Measurements from ENCODE around the gene PLD5. TPM values are rescaled to one million over a fixed set of nuclear protein-coding genes. Genes with fewer than 3 reads are reported as not detected.

The PLD5 gene
- polyA plus RNA-seq, 1 of the 3 experiments (the other 2 are of a cell fraction), result 0.08 TPM

DNA sequence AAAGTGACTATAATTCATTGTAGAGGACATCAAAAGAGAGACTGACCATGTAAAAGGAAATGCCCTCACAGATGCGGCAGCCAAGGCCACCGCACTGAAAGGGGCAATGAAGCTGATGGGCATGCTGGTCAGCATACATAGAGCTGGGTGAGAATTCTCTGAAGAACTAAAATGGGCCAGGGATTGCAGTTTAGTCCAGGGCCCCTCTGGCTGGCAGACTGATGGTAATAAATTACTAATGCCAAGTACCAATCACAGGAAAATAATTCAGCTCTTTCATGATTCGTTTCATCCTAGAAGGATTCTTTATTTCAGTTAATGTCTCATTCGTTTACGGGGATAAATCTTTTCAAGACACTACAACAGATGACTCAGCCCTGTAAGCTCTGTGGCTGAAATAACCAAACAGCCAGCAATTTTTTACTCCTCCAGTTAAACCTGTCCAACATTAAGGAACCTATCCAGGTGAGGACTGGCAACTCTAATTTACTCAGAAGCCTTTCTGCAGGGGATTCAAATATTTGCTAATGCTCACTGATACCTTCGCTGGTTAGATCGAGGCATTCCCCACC lies 468.7 kb downstream of the PLD5 start:
- H3K9me3 ChIP-seq, result no peaks in the 10 kb centered on the region
- no peak overlapping the region for H2AFZ ChIP-seq (ENCODE audit: low read depth)
- H3K4me1 ChIP-seq (ENCODE audit: control insufficient read depth in 1 of 2, insufficient read depth in 2 of 2, low read depth in 1 of 2, low read length in 1 of 2), result no peaks in the 10 kb centered on the region
- H4K20me1 ChIP-seq (ENCODE audit: insufficient read depth), result no peaks in the 10 kb centered on the region
- H3K36me3 ChIP-seq (replicated peaks in 1 of 2; ENCODE audit: control insufficient read depth in 1 of 2, insufficient read depth in 2 of 2, low read length in 1 of 2), result no peaks in the 10 kb centered on the region
- CTCF ChIA-PET, result no interaction called here
- TF ChIP-seq, protein P1, sequence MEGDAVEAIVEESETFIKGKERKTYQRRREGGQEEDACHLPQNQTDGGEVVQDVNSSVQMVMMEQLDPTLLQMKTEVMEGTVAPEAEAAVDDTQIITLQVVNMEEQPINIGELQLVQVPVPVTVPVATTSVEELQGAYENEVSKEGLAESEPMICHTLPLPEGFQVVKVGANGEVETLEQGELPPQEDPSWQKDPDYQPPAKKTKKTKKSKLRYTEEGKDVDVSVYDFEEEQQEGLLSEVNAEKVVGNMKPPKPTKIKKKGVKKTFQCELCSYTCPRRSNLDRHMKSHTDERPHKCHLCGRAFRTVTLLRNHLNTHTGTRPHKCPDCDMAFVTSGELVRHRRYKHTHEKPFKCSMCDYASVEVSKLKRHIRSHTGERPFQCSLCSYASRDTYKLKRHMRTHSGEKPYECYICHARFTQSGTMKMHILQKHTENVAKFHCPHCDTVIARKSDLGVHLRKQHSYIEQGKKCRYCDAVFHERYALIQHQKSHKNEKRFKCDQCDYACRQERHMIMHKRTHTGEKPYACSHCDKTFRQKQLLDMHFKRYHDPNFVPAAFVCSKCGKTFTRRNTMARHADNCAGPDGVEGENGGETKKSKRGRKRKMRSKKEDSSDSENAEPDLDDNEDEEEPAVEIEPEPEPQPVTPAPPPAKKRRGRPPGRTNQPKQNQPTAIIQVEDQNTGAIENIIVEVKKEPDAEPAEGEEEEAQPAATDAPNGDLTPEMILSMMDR (IDR thresholded peaks at IDR 0.05), result no peak
- no peak for TF ChIP-seq CHD2 (IDR thresholded peaks at IDR 0.05; ENCODE audit: low read length, partially characterized antibody)
- TF ChIP-seq YY1 (IDR thresholded peaks at IDR 0.05; ENCODE audit: low read depth), result no peak
- no peak overlapping the region for H3K4me2 ChIP-seq
- no peaks in the 10 kb centered on the region for H3K9me2 ChIP-seq
- POLR2A ChIA-PET, result no interaction called here
- H3K4me3 ChIP-seq (ENCODE audit: low read depth in 2 of 2, low read length in 1 of 2), result no peak overlapping the region
- no peaks in the 10 kb centered on the region for H3F3A ChIP-seq (replicated peaks; ENCODE audit: insufficient read depth)
- 53% methylated on average over 7 of the region's 7 CpGs for WGBS (ENCODE audit: low lambda C conversion rate)
- no peaks in the 10 kb centered on the region for H3K27me3 ChIP-seq (ENCODE audit: insufficient read depth)
- H3K9ac ChIP-seq, result no peak overlapping the region
- no peak for DNase-seq
- no peak overlapping the region for H3K27ac ChIP-seq (ENCODE audit: low read depth in 2 of 2, low read length in 1 of 2)
- H3K79me2 ChIP-seq (ENCODE audit: insufficient read depth), result no peaks in the 10 kb centered on the region

DNA sequence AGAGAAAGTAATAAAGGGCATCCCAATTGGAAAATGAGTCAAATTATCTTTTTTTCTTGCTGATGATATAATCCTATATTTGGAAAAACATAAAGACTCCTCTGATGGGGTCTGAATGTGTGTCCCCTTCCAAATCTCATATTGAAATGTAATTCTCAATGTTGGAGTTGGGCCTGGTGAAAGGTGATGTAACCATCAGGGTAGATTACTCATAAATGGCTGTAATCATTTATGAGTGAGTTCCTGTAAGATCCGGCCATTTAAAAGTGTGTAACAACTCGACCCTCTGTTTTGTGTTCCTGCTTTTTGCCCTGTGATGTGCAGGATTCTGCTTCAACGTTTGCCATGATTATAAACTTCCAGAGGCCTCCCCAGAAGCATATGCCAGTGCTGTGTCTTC lies 481.3 kb downstream of the PLD5 start:
- DNase-seq, result no peak
- CTCF ChIA-PET, result no interaction called here
- POLR2A ChIA-PET, result no interaction called here
- no peaks in the 10 kb centered on the region for H3K27me3 ChIP-seq (ENCODE audit: insufficient read depth)
- H2AFZ ChIP-seq (ENCODE audit: low read depth), result no peak overlapping the region
- H3K27ac ChIP-seq (ENCODE audit: low read depth in 2 of 2, low read length in 1 of 2), result no peak overlapping the region
- no peaks in the 10 kb centered on the region for H3F3A ChIP-seq (replicated peaks; ENCODE audit: insufficient read depth)
- H3K4me1 ChIP-seq (ENCODE audit: control insufficient read depth in 1 of 2, insufficient read depth in 2 of 2, low read depth in 1 of 2, low read length in 1 of 2), result no peaks in the 10 kb centered on the region
- no peaks in the 10 kb centered on the region for H4K20me1 ChIP-seq (ENCODE audit: insufficient read depth)
- no peaks in the 10 kb centered on the region for H3K9me3 ChIP-seq
- H3K9ac ChIP-seq, result no peak overlapping the region
- TF ChIP-seq SIN3A (IDR thresholded peaks at IDR 0.05; ENCODE audit: borderline replicate concordance, low read depth, low read length), result no peak
- no peak for TF ChIP-seq MXI1 (IDR thresholded peaks at IDR 0.05; ENCODE audit: low read depth, low read length)
- TF ChIP-seq GABPA (IDR thresholded peaks at IDR 0.05; ENCODE audit: low read depth), result no peak
- TF ChIP-seq EP300 (IDR thresholded peaks at IDR 0.05; ENCODE audit: borderline replicate concordance in 1 of 2, low read depth in 1 of 2, low read length in 1 of 2), result no peak
- TF ChIP-seq, protein P2, sequence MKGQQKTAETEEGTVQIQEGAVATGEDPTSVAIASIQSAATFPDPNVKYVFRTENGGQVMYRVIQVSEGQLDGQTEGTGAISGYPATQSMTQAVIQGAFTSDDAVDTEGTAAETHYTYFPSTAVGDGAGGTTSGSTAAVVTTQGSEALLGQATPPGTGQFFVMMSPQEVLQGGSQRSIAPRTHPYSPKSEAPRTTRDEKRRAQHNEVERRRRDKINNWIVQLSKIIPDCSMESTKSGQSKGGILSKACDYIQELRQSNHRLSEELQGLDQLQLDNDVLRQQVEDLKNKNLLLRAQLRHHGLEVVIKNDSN (IDR thresholded peaks at IDR 0.05; ENCODE audit: borderline replicate concordance, low read depth), result no peak
- no peak for TF ChIP-seq TEAD4 (IDR thresholded peaks at IDR 0.05; ENCODE audit: borderline replicate concordance, insufficient read depth)
- TF ChIP-seq SMC3 (IDR thresholded peaks at IDR 0.05; ENCODE audit: low read depth, low read length), result no peak
- TF ChIP-seq, protein P3, sequence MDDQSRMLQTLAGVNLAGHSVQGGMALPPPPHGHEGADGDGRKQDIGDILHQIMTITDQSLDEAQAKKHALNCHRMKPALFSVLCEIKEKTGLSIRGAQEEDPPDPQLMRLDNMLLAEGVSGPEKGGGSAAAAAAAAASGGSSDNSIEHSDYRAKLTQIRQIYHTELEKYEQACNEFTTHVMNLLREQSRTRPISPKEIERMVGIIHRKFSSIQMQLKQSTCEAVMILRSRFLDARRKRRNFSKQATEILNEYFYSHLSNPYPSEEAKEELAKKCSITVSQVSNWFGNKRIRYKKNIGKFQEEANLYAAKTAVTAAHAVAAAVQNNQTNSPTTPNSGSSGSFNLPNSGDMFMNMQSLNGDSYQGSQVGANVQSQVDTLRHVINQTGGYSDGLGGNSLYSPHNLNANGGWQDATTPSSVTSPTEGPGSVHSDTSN (IDR thresholded peaks at IDR 0.05), result no peak
- WGBS (ENCODE audit: low lambda C conversion rate), result 8% methylated on average over 3 of the region's 3 CpGs
- H3K4me3 ChIP-seq (ENCODE audit: low read depth in 2 of 2, low read length in 1 of 2), result no peak overlapping the region
- no peaks in the 10 kb centered on the region for H3K36me3 ChIP-seq (replicated peaks in 1 of 2; ENCODE audit: control insufficient read depth in 1 of 2, insufficient read depth in 2 of 2, low read length in 1 of 2)
- H3K79me2 ChIP-seq (ENCODE audit: insufficient read depth), result no peaks in the 10 kb centered on the region
- no peaks in the 10 kb centered on the region for H3K9me2 ChIP-seq
- no peak overlapping the region for H3K4me2 ChIP-seq
